ENCODE measurements around the gene SNU13. TPM values are rescaled to one million over a fixed set of nuclear protein-coding genes. Genes with fewer than 3 reads are reported as not detected.
A peak's percentile ranks its signal among the peaks of the same experiment; 100 is the strongest.

Gene SNU13
- total and polyA plus RNA-seq, 2 donors (not counting 1 experiment from before 2014, with no cell fraction given), result 99.0 to 114 TPM

DNA sequence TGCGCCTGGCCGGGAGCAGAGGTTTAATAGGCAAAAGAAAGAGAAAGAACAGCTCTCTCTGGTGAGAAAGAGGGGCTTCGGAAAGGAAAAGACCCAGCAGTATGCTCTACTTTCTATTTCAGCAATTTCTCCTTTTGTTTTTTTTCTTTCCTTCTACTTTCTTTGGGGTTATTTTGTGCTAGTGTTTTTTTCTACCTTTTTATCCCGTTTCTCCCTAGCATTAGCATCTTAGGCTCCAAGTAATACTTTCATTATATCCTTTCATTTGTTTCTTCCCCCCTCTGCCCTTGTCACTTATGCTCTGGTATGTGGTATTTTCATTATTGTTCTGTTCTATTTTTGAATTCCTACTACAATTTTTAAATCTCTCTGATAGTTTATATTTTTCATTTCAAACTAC, 4.5 kb downstream of the SNU13 start:
- no peaks in the 10 kb centered on the region for H3K27me3 Mint-ChIP-seq
- peaks cover 20 to 32% of the 10 kb centered on the region in 2 donors for H3K4me1 ChIP-seq (ENCODE audit: control insufficient read depth in 2 of 2, insufficient read depth in 2 of 2, low read length in 2 of 2)
- H3K4me3 ChIP-seq (ENCODE audit: control extremely low read depth in 1 of 5, extremely low read depth in 1 of 5, insufficient read depth in 1 of 5, low read depth in 2 of 5, low read length in 4 of 5), result no peak overlapping the region
- ChIA-PET CTCF (no interaction called here), POLR2A (no interaction called here)
- no peak overlapping the region for H3K9ac ChIP-seq (ENCODE audit: low read length)
- H3K27me3 ChIP-seq (replicated peaks in 1 of 4; ENCODE audit: control extremely low read depth in 1 of 4, control insufficient read depth in 3 of 4, insufficient read depth in 4 of 4, low read length in 3 of 4), result no peaks in the 10 kb centered on the region
- H3K27ac ChIP-seq (ENCODE audit: low read length in 2 of 2), result peak overlapping the region in 1 of 2 donors; percentile 26
- intact Hi-C loops (cut with micrococcal nuclease), result no loop called here
- H3K4me3 Mint-ChIP-seq, result no peak overlapping the region
- no peaks in the 10 kb centered on the region for H3K9me3 Mint-ChIP-seq (ENCODE audit: insufficient read depth)
- peak overlapping the region; percentile 22 for H3K27ac Mint-ChIP-seq
- H4K20me1 ChIP-seq (ENCODE audit: control insufficient read depth, insufficient read depth, low read length, poor library complexity, severe bottlenecking), result peaks cover 36% of the 10 kb centered on the region
- ATAC-seq (ENCODE audit: low read depth), result no peak
- H2AFZ ChIP-seq (ENCODE audit: insufficient read depth, low read depth, low read length, poor library complexity, severe bottlenecking), result no peak overlapping the region
- H3K36me3 ChIP-seq (replicated peaks in 1 of 2; ENCODE audit: control extremely low read depth in 1 of 2, control insufficient read depth in 1 of 2, extremely low read depth in 1 of 2, insufficient read depth in 2 of 2, low read length in 1 of 2), result peaks cover 2 to 16% of the 10 kb centered on the region in 2 experiments
- WGBS (ENCODE audit: insufficient coverage), result no CpG with 5 or more reads among the region's 4 CpGs
- H3K4me1 Mint-ChIP-seq, result peaks cover 30% of the 10 kb centered on the region
- H3K9me3 ChIP-seq (ENCODE audit: control extremely low read depth in 1 of 3, control insufficient read depth in 2 of 3, insufficient read depth in 1 of 3, low read length in 2 of 3), result no peaks in the 10 kb centered on the region
- TF ChIP-seq, protein P1, sequence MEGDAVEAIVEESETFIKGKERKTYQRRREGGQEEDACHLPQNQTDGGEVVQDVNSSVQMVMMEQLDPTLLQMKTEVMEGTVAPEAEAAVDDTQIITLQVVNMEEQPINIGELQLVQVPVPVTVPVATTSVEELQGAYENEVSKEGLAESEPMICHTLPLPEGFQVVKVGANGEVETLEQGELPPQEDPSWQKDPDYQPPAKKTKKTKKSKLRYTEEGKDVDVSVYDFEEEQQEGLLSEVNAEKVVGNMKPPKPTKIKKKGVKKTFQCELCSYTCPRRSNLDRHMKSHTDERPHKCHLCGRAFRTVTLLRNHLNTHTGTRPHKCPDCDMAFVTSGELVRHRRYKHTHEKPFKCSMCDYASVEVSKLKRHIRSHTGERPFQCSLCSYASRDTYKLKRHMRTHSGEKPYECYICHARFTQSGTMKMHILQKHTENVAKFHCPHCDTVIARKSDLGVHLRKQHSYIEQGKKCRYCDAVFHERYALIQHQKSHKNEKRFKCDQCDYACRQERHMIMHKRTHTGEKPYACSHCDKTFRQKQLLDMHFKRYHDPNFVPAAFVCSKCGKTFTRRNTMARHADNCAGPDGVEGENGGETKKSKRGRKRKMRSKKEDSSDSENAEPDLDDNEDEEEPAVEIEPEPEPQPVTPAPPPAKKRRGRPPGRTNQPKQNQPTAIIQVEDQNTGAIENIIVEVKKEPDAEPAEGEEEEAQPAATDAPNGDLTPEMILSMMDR (IDR thresholded peaks at IDR 0.05), result no peak
- no peak for TF ChIP-seq EZH2 (IDR thresholded peaks at IDR 0.05; ENCODE audit: borderline replicate concordance, insufficient read depth, low read depth, low read length, poor library complexity, severe bottlenecking)
- no peak for DNase-seq
- peaks cover 97% of the 10 kb centered on the region for H3K79me2 ChIP-seq (ENCODE audit: control insufficient read depth, insufficient read depth, low read length)
- no peak overlapping the region for H3K4me2 ChIP-seq (replicated peaks; ENCODE audit: low read depth, low read length, poor library complexity, severe bottlenecking)

DNA sequence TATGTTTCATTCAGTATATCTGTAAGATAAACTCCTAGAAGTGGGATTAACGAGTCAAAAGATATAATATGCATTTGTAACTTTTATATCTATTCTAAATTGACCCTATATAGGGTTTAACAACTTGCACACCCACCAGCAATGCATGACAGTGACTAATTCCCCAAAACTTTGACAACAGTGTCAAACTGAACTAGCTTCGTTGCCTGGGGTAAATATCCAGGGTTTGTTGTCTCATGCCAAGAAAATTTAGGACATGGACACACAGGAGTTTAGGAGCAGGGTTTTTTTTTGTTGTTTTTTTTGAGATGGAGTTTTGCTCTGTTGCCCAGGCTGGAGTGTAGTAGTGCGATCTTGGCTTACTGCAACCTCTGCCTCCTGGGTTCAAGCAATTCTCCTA, 5.1 kb downstream of the SNU13 start:
- CTCF ChIA-PET, result no interaction called here
- DNase-seq (no peak), ATAC-seq (ENCODE audit: low read depth) (no peak)
- WGBS (ENCODE audit: insufficient coverage), result no CpG with 5 or more reads among the region's 3 CpGs
- Histone ChIP-seq H3K27ac (ENCODE audit: low read length in 2 of 2) (peak overlapping the region in 1 of 2 donors; percentile 92), H3K9ac (ENCODE audit: low read length) (no peak overlapping the region), H3K4me2 (replicated peaks; ENCODE audit: low read depth, low read length, poor library complexity, severe bottlenecking) (no peak overlapping the region), H3K4me3 (ENCODE audit: control extremely low read depth in 1 of 5, extremely low read depth in 1 of 5, insufficient read depth in 1 of 5, low read depth in 2 of 5, low read length in 4 of 5) (no peak overlapping the region), H3K36me3 (replicated peaks in 1 of 2; ENCODE audit: control extremely low read depth in 1 of 2, control insufficient read depth in 1 of 2, extremely low read depth in 1 of 2, insufficient read depth in 2 of 2, low read length in 1 of 2) (peaks cover 2 to 19% of the 10 kb centered on the region in 2 experiments), H2AFZ (ENCODE audit: insufficient read depth, low read depth, low read length, poor library complexity, severe bottlenecking) (no peak overlapping the region), H3K79me2 (ENCODE audit: control insufficient read depth, insufficient read depth, low read length) (peaks cover 100% of the 10 kb centered on the region), H4K20me1 (ENCODE audit: control insufficient read depth, insufficient read depth, low read length, poor library complexity, severe bottlenecking) (peaks cover 42% of the 10 kb centered on the region), H3K27me3 (replicated peaks in 1 of 4; ENCODE audit: control extremely low read depth in 1 of 4, control insufficient read depth in 3 of 4, insufficient read depth in 4 of 4, low read length in 3 of 4) (no peaks in the 10 kb centered on the region), H3K4me1 (ENCODE audit: control insufficient read depth in 2 of 2, insufficient read depth in 2 of 2, low read length in 2 of 2) (peaks cover 20 to 28% of the 10 kb centered on the region in 2 donors), H3K9me3 (ENCODE audit: control extremely low read depth in 1 of 3, control insufficient read depth in 2 of 3, insufficient read depth in 1 of 3, low read length in 2 of 3) (no peaks in the 10 kb centered on the region)
- intact Hi-C loops (cut with micrococcal nuclease), result no loop called here
- POLR2A ChIA-PET, result no interaction called here
- no peak for TF ChIP-seq EZH2 (IDR thresholded peaks at IDR 0.05; ENCODE audit: borderline replicate concordance, insufficient read depth, low read depth, low read length, poor library complexity, severe bottlenecking)
- TF ChIP-seq, protein P1 (IDR thresholded peaks at IDR 0.05), result no peak
- Mint-ChIP-seq H3K27me3 (no peaks in the 10 kb centered on the region), H3K4me1 (peaks cover 28% of the 10 kb centered on the region), H3K9me3 (ENCODE audit: insufficient read depth) (no peaks in the 10 kb centered on the region), H3K4me3 (no peak overlapping the region), H3K27ac (no peak overlapping the region)

All from B cell (primary cell).